ENCODE measurements around the gene STARD3.
"Not testable (repeated sequence)": the region's sequence is repeated elsewhere in the genome, so short reads cannot be mapped to it uniquely, and the experiment has no call there.

The STARD3 gene

DNA sequence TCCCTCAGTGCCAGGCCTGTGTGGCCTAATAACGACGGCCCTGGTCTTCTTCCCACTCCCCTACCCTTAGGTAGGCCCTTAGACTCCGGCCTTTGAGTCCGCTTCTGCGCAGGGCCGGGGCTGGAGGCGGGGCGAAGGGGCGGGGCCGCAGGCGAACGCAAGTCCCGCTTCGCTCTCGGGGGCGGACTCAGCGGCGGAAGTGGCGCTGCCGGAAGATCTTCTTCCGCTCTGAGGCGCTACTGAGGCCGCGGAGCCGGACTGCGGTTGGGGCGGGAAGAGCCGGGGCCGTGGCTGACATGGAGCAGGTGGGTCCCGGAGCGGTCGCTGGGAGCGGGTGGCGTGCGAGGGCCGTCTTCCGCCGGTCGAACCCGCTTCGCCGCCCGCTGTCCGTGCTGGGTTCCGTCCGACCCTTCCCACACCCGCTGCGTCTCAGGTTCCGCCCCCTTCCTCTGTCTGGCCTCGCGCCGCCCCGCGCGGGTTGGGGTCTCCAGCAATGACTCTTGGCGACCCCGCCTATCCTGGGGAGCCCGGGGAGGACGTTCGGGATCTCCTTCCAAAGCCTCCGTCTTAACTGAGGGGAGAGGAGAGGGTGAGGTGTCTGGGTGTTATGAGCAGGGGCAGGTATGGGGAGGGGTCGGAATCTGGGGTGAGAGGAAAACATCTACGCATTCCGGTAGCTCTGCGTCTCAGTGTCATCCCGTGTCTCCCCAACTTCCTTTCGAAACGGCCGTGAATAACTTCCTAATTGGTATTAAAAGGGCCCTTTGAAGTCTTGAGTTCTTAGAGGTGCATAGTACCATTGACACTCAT is at the start of gene STARD3:
TSS of gene STARD3 (plus strand) at position 218 of the 810 bp plus-strand sequence. CDS start 16,388 bp downstream, outside the sequence.
- DNase-seq (ENCODE audit: low read depth): peak; percentile 85

DNA sequence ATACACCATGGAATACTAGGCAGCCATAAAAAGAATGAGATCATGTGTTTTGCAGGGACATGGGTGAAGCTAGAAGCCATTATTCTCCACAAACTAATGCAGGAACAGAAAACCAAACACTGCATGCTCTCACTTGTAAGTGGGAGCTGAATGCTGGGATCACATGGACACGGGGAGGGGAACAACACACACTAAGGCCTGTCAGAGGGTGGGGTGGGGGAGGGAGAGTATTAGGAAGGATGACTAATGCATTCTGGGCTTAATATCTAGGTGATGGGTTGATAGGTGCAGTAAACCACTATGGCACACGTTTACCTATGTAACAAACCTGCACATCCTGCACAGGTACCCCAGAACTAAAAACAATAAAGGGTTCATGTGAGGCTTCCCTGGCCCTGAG is 46.8 kb upstream of the STARD3 start:
- not testable (repeated sequence) for DNase-seq (ENCODE audit: low read depth)

DNA sequence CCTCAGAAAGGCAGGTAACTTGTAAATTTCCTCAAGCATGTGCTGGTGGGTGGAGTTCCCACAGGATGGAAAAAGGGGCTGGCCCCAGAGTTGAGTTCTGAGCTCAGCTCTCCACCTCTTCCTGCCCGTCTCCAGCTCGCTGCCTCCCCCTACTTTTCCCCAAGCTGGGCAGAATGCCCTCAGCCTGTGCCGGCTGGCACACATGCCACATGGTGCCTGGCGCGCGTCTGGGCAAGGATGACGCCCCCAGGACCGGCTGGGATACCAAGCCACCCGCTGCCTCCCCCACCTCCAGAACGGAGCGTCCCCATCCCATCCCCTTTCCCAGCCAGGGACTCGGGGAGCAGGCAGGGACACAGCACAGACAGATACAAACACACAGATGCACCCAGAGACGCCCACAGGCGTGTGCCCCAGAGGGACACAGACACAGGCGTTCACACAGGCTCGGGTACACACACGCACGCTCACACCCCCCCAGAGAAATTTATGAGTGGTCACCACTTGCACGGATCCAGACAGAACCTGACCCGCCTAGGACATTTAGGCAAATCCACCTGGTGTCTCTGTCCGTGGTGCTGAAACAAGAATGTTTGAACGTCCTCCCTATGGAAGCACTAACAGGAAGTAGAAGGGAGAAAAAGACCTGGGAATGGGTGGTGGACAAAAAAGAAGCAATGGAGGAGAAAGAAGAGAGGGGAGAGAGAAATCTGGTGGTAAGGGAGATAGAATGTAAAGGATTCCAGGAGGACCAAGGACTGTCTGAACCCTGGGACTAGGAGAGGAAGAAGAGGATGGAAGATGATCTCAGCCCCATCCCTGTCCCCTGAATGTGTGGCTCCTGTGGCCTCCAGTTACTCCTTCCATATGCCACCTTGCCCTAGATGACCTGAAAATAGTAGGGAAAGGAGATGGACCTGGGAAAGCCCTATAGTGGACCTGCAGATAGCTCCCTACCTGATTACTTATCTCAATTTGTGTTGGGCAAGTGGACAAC is 44.7 kb upstream of the STARD3 start:
- no peak for DNase-seq (ENCODE audit: low read depth)

DNA sequence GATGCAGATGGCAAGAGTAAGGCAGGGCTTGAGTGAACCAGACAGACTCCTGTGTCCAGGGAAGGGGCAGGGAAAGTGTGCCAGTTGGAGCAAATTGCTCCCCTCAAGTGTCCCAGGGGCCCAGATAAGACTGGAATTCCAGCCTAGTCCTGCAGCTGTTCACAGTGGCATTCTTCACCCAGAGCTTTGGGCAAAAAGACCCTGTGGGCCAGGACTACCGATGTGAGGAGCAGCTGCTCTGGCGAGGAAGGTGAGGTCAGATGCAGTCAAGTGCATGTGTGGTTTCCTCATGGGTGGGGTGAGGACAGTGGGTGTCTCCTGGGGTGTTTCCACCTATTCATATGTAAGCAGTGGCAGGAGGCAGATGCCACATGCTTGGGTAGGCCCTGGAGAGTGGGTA is 43.6 kb upstream of the STARD3 start:
- no peak for DNase-seq (ENCODE audit: low read depth)

DNA sequence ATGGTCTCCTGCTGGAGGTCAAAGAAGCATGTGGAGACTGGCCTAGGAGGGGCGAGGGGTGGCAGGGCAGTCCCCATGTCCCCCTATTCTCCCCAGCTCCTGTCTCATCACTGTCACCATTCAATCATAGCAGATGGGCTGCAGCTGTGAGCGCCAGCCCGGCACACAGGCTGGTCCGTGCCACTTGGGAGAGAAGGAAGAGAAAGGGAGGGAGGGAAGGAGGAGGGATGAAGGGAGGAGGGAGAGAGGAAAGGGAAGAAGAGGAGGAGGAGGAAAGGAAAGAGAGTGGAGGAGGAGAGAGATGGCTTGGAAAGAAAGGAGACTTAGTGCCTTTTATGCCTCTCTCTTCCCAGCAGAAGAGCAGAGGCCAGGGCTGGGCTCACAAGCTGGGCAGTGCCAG is 41.6 kb upstream of the STARD3 start:
- DNase-seq (ENCODE audit: low read depth): no peak

DNA sequence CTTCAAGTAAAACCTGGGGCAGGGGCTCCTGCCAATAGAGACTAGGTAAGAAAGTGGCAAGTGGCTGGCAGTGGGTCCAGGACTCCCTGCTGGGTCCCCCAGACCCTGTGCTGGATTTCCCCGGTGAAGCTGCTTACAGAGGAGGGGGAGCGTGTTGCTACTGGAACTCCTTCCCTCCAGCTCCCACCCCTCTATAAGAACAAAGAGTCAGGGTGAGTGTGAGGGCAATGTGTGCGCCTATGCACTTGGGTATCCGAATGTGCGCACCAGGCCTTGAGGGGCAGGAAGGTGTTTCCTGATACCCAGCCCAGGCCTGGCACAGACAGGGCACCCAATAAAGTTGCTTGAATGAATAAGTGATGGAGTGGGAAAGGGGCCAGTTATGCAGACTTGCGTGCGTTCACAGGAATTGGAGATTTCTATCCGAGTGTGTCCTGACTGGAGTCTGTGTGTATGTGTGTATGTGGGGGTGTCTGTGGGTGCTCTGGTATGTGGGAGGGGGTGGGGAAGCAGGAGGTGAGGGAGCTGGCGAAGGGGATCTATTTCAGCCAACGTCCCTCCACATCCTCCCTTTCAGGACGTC is 40.9 kb upstream of the STARD3 start:
- no peak for DNase-seq (ENCODE audit: low read depth)

DNA sequence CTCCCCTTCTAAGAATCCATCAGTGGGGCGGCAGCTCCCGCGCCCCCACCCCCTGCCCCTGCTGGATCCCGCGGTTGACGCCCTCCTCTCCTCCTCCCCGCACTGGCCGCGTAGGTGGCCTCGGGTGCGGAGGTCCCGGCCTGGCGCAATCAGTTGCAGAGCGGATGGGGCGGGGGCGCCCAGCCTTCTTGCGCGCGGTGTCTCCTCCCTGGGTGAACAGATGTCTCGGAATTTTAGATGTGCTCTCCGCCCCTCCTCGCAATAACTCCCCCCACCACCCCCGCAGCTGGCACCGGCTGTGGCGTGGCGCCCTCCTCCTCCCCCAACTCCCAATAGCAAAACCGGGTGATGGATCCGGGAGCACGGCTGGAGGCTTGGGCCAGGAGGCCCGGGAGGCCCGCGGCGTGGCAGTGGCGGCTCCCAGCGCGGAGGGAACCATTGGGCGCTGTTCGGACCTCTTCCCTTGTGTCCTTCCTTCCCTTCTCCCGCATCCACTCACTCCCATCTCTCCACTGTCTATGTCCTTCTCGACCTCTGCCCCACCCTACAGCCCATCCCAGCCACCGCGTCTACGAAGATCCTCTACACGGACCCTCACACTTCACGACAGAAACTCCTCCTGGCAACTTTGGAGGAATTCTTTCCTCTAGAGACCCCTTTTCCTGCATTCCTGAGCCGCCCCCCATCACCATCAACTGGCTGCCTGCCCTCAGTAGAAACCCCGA is 40.2 kb upstream of the STARD3 start:
- DNase-seq (ENCODE audit: low read depth): no peak

DNA sequence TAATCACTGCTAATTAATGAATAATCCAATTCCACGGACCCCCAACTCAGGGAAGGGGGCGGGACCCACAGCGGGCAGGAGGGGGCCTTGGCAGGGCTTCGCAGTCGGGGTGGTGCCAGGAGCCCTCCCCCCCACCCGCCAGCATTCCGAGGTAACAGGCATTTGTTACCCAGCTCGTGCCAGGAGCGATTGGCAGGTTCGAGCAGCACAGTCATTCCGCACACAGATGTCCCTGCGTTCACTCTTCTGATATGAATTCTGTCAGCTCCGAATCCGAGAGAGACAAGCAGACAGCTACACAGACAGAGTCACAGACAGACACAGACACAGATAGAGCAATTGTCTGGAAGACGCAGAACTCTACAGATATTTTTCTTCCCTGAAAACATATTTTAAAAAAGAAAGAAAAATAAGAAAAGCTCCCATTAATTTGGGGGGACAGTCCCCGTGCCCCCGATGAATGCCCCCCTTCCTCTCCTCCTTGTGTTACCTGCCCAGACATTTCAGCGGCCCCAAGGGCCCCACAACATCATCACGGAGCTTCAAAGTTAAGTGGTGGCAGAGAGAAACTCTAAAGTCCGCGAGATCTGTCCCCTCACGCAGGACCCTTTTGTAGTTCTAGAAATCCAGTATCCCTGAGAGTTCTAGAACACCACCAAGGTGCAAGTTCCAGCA is 39.4 kb upstream of the STARD3 start:
- no peak for DNase-seq (ENCODE audit: low read depth)

DNA sequence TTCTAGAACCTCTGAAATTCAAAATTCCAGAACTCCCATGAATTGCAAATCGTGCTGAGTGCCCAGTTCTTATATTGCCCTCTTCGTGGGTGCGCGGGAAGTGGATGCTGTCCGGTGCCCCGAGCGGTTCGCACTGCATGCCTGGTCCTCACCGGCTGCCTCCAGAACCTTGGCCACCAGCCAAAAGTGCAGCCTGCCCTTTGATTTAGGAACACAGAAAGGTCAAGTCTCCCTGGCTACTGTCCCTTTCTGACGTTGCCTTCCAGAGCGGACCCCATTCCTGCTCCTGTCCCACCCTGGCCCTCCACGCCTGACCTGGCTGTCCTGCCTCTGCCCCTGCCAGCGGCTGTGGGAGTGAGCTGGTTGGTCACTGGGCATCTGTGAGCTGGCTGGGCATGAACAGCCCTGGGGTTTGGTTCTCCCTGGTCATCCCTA is 38.9 kb upstream of the STARD3 start:
- no peak for DNase-seq (ENCODE audit: low read depth)

DNA sequence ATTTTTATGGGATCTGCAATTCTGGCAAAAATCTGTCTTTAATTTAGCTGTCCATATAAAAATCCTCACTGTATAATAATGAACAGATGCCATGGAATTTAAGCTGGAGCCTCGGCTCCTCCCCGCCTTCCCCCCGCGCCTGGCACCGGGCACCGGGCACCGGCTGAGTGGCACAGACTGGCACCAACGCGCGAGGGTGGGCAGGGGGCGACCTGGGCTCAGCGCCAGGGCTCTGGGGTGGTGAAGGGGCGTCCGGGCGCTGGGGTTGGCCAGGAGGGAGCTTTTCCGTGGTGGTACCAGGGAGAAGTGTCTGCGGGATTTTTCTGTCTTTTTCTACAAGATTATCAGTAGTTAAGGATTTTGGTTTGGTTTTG is 38.3 kb upstream of the STARD3 start:
- no peak for DNase-seq (ENCODE audit: low read depth)

DNA sequence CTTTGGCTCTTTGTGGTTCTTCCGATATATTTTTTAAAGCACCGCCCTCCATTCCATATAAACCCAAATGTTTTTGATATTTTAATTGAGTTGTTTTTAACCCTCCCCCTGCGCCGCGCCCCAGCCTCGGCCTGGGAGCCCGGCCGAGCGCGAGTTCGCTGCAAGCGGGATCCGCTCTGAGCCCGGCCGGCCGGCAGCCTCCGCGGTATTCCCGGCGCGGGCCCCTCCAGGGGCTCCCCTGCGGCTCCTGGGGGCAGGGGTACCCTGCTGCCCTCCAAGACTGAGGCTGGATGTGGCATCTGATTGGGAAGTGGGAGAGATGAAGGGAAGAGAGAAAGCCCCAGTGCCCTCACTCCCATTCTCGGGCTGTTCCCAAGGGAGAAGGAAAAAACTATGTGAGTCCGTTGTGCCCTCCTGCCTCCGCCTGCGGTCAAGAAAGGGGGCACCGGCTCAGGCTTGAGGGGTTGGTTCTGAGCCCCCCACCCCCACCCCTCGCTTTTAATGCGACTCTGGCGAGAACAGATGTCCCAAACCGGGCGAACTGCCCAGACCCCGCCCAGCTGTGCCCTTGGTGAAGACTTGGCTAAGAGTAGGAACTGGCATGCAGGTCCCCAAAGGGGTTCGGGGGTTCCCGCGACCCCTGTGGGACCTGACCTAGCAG is 37.8 kb upstream of the STARD3 start:
- DNase-seq (ENCODE audit: low read depth): no peak

DNA sequence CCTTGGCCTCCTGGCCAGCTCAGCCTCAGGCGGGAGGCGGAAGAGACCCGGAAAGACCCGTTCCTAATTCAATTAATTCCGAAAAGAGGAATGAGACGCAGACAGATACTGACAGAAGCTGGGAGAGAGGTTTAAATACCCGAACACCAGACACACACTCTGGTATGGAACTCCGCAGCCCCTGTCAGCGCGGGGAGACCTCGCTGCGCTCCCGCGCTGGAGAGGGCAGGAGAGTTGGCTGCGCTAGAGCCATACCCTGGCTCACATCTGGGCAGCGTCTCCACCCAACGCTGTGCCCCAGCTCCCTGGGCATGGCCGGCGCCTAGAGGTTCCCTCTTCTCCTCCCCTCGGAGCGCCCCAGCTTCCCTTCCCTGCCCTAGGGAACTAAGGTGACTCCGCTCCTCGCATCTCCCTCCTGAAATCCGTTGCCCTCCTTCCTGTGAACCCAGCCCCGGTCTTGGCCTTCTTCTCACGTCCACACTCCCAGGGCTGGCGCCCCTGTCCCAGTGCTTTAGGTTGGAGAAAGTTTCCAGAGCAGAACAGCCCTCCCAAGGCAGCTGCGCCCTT is 37.2 kb upstream of the STARD3 start:
- DNase-seq (ENCODE audit: low read depth): no peak

DNA sequence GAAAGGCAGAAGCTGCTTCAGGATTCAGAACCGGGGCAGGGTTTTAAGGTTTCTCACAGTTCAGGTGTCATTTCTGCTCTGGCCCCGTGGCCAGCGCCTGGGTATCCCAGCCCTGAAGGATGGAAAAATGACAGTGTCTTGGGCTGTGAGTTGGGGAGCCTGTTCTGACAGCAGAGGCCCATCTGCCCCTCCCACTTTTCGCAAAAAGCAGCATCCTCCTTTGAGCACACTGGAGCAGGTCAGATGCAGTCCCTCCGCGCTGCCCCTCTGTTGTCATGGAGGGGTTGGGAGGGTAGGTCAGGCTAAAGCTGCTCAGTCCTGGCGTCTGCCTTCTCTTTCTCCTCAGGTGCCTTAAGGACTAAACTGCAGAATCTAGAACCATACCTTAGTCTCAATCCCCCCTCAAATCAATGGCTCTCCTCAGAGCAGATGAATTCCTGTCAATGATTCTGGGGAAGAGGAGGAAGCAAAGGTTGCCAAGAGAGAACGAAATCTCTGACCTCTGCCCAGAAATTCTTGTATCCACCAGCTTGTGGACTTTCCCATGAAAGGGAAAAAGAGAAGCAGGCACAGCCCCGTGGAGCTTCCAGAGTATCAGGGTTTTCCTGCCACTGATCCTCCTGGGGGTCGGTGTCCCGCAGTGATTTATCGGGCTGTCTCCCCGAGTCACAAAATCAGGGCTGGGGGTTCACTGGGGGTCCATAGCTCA is 36.5 kb upstream of the STARD3 start:
- DNase-seq (ENCODE audit: low read depth): no peak

DNA sequence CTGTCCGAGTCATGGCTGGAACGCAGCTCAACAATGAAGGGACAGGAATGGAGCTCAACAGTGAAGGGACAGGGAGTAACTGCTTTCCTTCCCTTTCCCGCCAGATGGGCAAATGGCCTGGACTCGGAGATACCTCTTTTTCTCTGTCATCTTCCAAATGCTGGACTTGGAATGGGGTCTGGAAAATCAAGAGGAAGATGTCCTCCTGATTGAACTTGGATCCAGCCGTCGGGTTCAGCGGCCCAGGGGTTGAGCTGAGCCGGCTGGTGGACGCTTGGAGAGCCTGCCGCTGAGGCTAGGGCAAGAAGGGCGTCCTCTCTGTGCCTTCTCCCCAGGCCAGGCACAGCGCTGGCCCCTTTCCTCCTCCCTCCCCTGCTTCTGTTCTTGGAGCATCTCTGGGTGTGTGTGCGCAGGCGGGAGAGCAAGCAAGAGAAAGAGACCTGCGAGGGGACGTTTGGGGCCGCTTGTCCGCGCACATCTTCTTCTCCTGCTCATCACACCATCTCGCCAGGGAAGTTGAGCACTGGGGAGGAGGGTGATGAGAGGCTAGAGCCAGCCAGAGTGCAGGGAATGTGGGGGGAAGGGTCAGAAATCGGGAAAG is 35.8 kb upstream of the STARD3 start:
- DNase-seq (ENCODE audit: low read depth): no peak

DNA sequence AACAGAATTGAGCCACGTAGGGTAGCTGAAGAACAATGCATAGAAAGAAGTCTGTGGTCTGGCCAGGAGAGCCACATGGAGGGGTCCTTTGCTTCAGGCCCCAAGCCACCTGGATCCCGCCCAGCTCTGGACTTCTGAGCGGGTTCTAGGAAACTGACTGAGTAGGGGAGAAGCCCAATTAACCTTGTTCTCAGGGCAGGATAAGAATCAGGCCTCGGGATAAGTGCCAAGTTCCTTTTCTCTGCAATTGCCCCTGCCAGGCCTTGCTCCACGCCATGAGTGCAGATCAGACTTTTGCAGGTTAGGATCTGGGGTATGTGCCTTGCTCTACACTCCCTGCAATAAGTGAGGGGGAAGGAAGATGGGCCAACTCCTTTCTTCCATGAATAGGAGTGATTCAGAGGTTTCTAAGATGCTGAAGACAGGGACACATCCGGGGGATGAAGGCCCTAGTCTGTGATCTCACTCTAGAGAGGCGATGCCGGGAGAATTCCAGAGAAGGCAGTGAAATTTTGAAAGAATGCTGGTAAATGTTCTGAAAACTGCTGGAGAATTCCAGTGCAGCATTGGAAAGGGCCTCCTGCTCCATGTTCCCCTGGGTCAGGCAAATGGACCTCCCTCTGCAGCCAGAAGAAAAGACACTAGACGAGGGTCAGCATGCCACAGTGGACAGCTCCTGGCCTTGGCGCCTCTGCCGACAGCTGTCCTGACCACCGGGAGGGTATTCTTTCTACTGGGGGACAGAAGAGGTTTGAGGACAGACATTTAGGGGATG is 35.0 kb upstream of the STARD3 start:
- DNase-seq (ENCODE audit: low read depth): no peak

DNA sequence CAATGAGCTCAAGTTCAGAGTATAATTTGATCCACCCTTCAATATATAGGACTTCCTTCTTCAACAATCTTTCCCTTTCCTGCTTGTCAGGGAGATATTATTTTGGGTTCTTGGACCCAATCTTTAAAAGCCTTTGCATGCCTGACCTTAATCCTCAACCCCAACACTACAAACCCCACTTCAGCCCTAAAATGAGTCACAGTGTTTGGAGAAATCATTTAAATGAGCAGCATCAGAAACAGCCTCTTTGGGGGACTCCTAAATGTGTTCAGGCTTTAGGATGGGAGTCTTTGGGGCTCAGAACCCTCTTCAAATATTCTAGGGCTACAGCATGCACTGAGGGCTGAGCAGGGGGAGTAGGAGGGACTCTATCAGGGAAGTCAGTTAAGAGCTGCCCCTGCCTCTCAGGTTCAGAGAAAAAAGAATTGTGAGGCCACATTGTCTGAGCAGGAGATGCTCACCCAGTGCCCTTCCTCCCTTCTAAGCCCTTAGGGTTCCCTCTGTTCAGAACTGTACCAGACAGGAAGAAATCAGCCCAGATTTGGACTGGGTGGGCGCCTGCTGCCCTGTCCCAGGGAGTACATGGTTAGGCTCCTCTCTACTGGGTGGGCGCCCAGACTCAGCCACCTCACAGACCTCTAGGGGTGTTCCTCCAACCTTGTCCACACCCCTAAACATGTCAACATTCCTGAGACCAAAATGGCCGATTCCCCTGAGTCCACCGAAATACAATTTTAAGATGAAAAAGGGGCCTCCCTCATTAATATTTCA is 34.2 kb upstream of the STARD3 start:
- no peak for DNase-seq (ENCODE audit: low read depth)

DNA sequence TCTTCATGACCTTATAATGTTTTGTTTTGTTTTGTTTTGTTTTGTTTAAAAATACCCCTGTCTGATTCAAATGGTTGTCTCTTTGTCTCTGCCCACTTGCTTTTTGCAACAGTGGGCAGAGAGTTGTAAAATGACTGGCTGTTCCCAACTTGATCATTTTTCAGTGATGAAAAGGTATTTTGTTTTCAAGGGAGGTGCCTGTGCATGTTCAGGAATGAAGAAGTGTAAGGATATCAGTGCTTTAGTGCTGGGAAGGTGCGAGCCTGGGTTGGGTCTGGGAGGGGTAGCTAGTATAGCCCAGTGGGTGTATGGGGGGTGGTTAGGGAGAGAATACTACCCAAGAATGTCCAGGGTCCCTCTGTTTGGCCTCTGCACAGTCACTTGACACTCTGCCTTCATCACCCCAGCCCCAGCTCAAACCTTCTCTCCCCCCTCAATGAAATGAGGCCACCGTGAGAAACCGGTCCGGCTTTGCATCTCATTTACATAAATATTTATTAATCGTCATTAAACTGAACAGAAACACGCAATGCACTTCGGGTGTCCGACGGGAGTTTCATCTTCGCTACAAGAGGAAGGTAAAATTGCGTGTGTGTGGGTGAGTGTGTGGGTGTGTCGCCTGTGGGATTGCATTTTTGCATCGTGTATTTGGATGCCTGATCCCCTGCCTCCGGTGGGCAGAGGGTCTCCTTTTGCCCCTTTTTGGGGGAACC is 33.5 kb upstream of the STARD3 start:
- no peak for DNase-seq (ENCODE audit: low read depth)

Measured in activated T-cell treated with anti-CD3 and anti-CD28 coated beads for 1 hour (primary cell).